C4-2B (cell line): ENCODE data around the gene CD52.
A peak's percentile ranks its signal among the peaks of the same experiment; 100 is the strongest.

Experiments used
- H3K27ac ChIP-seq: fragments of 450-650 bp; 2 replicates; pipeline ENCODE4 v1.5.1; 2017
- ZFX ChIP-seq: fragments of 450-650 bp; IDR thresholded peaks from 2 replicates; pipeline ENCODE4 v1.6.1; 2017
- TF ChIP-seq, protein P1 (sequence below): fragments of 450-650 bp; conservative IDR thresholded peaks from 2 replicates; pipeline ENCODE4 v1.5.1; 2017; ENCODE audit warnings: mild to moderate bottlenecking

Gene CD52, protein sequence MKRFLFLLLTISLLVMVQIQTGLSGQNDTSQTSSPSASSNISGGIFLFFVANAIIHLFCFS

DNA sequence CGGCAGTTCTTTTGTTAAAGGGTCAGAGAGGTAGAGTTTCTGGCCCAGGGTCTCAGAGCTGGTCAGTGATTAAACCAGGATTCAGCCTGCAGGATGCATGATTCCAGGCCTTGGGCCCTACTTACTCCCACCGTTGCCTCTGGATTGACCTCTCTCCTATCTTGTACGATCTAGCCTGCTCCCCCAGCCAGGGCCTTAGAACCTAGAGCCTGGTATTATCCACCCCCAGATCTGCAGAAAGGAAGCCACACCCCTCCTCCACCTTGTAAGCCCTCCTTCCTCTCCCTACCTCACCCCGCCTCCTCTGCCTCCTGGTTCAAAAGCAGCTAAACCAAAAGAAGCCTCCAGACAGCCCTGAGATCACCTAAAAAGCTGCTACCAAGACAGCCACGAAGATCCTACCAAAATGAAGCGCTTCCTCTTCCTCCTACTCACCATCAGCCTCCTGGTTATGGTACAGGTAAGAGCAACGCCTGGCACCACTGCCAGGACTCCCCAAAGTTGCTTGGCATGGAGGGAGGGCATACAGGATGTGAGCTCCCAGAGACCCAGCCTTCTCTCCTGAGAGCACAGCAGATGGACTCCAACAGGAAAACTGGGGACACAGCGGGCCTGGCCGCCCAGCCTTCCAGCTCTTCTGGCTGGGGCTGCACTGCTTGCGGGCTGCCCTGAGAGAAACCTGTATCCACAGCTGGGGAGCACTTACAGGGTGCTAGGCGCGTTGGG, at the start of gene CD52:
CD52 (plus strand) TSS at position 347 of the 726 bp plus-strand sequence; CDS start at position 407, 60 bp downstream.
- TF ChIP-seq ZFX: no peak
- TF ChIP-seq, protein P1, sequence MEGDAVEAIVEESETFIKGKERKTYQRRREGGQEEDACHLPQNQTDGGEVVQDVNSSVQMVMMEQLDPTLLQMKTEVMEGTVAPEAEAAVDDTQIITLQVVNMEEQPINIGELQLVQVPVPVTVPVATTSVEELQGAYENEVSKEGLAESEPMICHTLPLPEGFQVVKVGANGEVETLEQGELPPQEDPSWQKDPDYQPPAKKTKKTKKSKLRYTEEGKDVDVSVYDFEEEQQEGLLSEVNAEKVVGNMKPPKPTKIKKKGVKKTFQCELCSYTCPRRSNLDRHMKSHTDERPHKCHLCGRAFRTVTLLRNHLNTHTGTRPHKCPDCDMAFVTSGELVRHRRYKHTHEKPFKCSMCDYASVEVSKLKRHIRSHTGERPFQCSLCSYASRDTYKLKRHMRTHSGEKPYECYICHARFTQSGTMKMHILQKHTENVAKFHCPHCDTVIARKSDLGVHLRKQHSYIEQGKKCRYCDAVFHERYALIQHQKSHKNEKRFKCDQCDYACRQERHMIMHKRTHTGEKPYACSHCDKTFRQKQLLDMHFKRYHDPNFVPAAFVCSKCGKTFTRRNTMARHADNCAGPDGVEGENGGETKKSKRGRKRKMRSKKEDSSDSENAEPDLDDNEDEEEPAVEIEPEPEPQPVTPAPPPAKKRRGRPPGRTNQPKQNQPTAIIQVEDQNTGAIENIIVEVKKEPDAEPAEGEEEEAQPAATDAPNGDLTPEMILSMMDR: no peak
- H3K27ac ChIP-seq: no peak within 1 kb of the TSS

DNA sequence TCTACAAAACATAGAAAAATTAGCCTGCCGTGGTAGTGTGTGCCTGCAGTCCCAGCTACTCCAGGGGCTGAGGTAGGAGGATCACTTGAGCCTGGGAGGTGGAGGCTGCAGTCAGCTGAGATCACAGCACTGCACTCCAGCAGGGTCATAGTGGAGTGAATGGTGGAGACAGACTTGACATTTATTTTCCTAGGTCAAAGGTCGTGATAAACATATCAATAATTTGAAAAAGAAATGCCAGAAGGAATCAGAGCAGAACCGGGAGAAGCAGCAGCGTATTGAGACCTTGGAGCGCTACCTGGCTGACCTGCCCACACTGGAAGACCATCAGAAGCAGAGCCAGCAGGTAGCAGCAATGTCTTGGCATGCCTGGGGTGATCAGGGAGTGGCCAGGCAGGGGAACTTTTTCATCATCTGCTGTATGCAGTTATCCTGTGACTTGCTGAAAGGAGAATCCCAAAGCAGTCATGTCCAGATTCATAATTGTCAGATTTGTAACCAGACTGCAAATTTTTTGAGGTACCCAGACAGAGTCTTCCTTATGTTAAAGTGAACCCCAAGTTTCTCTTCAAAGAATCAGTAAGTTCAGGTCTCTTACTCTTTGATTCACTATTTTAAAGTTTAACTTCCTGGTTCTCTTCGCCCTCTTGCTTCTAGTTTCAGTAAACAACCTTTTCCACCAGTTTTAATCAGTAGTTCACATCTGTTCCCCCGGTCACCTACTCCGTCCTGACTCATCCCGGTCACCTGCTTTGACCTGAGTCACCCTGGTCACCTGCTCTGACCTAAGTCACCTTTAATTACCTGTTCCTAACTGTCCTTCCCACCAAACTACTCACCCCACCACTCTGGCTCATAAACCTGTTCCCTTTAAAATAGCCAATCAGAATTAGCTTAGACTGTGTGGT, 49.2 kb upstream of the CD52 start:
- TF ChIP-seq ZFX: no peak
- TF ChIP-seq, protein P1: no peak

DNA sequence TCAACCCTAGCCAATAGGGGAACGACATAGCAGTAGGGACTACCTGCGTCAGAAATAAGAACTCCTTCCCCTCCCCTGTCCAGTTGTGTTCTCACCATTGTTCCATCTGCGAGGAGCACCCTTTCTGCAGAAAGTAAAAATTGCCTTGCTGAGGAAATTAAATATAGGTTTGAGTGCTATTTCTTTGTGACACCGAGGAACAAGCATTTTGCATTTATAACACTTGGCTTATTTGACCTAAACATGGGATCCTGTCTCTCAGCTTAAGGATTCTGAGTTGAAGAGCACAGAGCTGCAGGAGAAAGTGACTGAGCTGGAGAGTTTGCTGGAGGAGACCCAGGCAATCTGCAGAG, 48.6 kb upstream of the CD52 start:
- TF ChIP-seq, protein P1: no peak
- no peak for TF ChIP-seq ZFX

More for the DNA sequence above, 49.2 kb upstream of the CD52 start:
- H3K27ac ChIP-seq: no peak overlapping the region

DNA sequence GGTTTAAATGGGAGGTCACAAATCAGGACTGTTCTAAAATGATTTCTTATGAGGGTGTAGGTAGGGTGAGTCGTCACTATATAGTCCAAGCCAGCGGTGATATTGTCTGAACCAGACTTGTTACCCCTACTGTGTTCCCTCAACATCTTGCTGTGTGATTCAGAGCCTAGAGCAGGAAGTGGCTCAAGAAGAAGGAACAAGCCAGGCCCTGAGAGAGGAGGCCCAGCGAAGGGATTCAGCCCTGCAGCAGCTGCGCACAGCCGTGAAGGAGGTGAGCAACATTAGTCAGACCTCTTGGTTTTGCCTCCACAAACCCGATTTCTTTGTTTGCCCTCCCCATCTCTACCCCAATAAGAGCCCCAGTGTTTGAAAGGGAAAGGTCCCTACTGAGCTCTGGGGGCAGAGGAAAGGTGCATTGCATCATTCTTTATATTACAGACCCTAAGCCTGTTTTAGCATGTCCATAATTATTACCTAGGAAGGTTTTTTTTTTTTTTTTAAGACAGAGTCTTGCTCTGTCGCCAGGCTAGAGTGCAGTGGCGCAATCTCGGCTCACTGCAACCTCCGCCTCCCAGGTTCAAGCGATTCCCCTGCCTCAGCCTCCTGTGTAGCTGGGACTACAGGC, 42.8 kb upstream of the CD52 start:
- TF ChIP-seq, protein P1: no peak
- no peak for TF ChIP-seq ZFX
- peak overlapping the region; percentile 63; the same call in 1 of the 2 replicates for H3K27ac ChIP-seq

More for the DNA sequence above, 48.6 kb upstream of the CD52 start:
- no peak overlapping the region for H3K27ac ChIP-seq

DNA sequence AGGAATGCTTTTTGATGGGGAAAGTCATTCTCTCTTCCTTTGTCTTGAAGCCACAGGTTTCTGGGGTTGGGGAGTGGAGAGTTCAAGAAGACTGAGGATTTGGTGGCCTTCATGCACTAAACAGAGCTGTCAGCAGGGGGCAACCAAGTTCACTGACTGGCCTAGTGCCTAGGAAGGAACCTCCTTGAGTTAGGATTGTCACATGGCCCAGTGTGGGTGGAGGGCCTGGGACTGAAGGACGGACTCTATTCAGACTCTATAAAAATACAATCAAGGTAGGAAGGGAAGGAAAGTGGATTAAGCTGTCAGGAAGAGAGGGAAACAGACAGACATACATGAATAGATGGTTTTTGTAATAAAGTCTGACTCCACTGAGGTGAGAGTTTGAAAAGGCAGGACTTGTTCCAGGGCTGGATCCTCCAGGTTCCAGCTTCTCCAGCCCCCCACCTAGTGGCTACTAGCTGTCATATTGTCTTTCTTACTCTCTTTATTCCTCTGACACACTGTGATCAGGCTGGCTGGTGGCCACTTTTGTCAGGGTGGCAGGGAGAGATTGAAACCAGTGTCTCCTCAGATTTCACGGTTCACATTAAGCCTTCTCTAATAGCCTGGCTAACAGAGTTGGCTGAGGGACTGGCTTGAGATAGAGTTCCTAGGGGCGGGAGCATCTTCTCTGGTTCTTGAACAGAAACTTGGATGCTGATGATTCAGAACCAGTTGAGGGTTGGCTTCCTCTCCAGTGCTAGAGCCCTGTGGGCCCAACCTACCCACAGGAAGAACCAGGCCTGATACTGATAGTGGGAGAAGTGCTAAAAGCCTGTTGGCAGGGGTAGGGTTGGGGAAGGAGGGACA, 42.0 kb upstream of the CD52 start:
- TF ChIP-seq, protein P1: peak; percentile 80
- no peak for TF ChIP-seq ZFX
- H3K27ac ChIP-seq: peak overlapping the region; percentile 63

DNA sequence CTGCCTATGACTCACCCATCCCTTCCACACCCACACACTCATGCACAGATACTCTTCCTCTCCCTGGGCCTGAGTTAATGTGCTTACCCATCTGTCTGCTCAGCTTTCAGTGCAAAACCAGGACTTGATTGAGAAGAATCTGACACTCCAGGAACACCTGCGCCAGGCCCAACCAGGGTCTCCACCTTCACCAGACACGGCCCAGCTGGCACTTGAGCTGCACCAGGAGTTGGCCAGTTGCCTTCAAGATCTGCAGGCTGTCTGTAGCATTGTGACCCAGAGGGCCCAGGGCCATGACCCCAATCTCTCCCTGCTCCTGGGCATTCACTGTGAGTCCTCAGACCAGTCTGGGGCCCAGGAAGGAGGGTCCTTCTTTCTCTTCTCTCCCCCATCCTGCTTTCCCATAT, 41.3 kb upstream of the CD52 start:
- H3K27ac ChIP-seq: peak overlapping the region; percentile 63
- TF ChIP-seq, protein P1: no peak
- no peak for TF ChIP-seq ZFX
